Neural progenitor cell (in vitro differentiated cells): ENCODE results near the gene PCDHB13. TPM values are rescaled to one million over a fixed set of nuclear protein-coding genes. Genes with fewer than 3 reads are reported as not detected.
"Not testable (repeated sequence)": the region's sequence is repeated elsewhere in the genome, so short reads cannot be mapped to it uniquely, and the experiment has no call there.

ENCODE experiments used
- DNase-seq: peaks from one replicate; pipeline ENCODE4 v3.0.0-alpha.2; 2016; ENCODE audit warnings: low spot score
- H2AFZ ChIP-seq: fragments of 200-600 bp; sonication (generic); replicated peaks from 2 replicates; pipeline ENCODE4 v1.6.1; 2016; ENCODE audit warnings: antibody characterized with exemption
- H3F3A ChIP-seq: fragments of 200-600 bp; sonication (generic); 2 replicates; pipeline ENCODE4 v1.6.1; 2016; ENCODE audit warnings: antibody characterized with exemption, low read depth
- H3K27ac ChIP-seq: fragments of 200-600 bp; sonication (generic); 2 replicates; pipeline ENCODE4 v1.5.1; 2016; ENCODE audit warnings: mild to moderate bottlenecking
- H3K27me3 ChIP-seq: fragments of 200-600 bp; sonication (generic); 2 replicates; pipeline ENCODE4 v1.6.1; 2016; ENCODE audit warnings: mild to moderate bottlenecking, moderate library complexity
- H3K36me3 ChIP-seq: fragments of 200-600 bp; sonication (generic); 2 replicates; pipeline ENCODE4 v1.5.1; 2016
- H3K4me1 ChIP-seq: fragments of 200-600 bp; sonication (generic); 2 replicates; pipeline ENCODE4 v1.6.1; 2016; ENCODE audit warnings: mixed run types
- H3K4me2 ChIP-seq: fragments of 200-600 bp; sonication (generic); 2 replicates; pipeline ENCODE4 v1.6.1; 2016
- H3K4me3 ChIP-seq: fragments of 200-600 bp; sonication (generic); 2 replicates; pipeline ENCODE4 v1.5.1; 2016
- H3K79me2 ChIP-seq: fragments of 200-600 bp; sonication (generic); 2 replicates; pipeline ENCODE4 v1.6.1; 2016; ENCODE audit warnings: low read depth
- H3K9ac ChIP-seq: fragments of 200-600 bp; sonication (generic); 2 replicates; pipeline ENCODE4 v1.6.1; 2016
- H3K9me3 ChIP-seq: fragments of 200-600 bp; sonication (generic); 2 replicates; pipeline ENCODE4 v1.5.1; 2016; ENCODE audit warnings: low read depth
- H4K20me1 ChIP-seq: fragments of 200-600 bp; sonication (generic); 2 replicates; pipeline ENCODE4 v1.6.1; 2016; ENCODE audit warnings: low read depth
- H3K27ac Mint-ChIP-seq: 3 replicates; pipeline ENCODE4 v1.8.0; 2021; ENCODE audit warnings: mixed read lengths
- H3K27me3 Mint-ChIP-seq: 2 replicates; pipeline ENCODE4 v1.8.0; 2022; ENCODE audit warnings: low read depth, mild to moderate bottlenecking, inconsistent platforms, moderate library complexity, mixed read lengths; ENCODE audit not compliant: insufficient read depth
- H3K36me3 Mint-ChIP-seq: 3 replicates; pipeline ENCODE4 v1.8.0; 2021; ENCODE audit warnings: mixed read lengths
- H3K4me1 Mint-ChIP-seq: 3 replicates; pipeline ENCODE4 v1.8.0; 2021; ENCODE audit warnings: mixed read lengths
- H3K4me3 Mint-ChIP-seq: 3 replicates; pipeline ENCODE4 v1.8.0; 2021; ENCODE audit warnings: mild to moderate bottlenecking, moderate library complexity, mixed read lengths
- H3K9me3 Mint-ChIP-seq: 3 replicates; pipeline ENCODE4 v1.8.0; 2020; ENCODE audit warnings: mixed read lengths
- EZH2 ChIP-seq: fragments of 200-600 bp; sonication (generic); IDR thresholded peaks from 2 replicates; pipeline ENCODE4 v1.6.1; 2017; ENCODE audit warnings: antibody characterized with exemption, mild to moderate bottlenecking, moderate library complexity
- EZH2phosphoT487 ChIP-seq: fragments of 200-600 bp; sonication (generic); IDR thresholded peaks from 2 replicates; pipeline ENCODE4 v1.6.1; 2017; ENCODE audit warnings: antibody characterized with exemption
- total RNA-seq: library from RNA; depleted of rRNA; stranded (reverse); fragments of >200 nt; gene quantifications from 2 replicates; pipeline ENCODE4 v1.2.3, GENCODE V29; 2015; ENCODE audit warnings: low replicate concordance
- TF ChIP-seq, protein P1 (sequence below): fragments of 200-600 bp; sonication (generic); IDR thresholded peaks from 2 replicates; pipeline ENCODE4 v1.5.1; 2017; ENCODE audit warnings: antibody characterized with exemption, mild to moderate bottlenecking

PCDHB13 gene
- total RNA-seq, 1 donor from 2014 or later = 2.4 TPM

DNA sequence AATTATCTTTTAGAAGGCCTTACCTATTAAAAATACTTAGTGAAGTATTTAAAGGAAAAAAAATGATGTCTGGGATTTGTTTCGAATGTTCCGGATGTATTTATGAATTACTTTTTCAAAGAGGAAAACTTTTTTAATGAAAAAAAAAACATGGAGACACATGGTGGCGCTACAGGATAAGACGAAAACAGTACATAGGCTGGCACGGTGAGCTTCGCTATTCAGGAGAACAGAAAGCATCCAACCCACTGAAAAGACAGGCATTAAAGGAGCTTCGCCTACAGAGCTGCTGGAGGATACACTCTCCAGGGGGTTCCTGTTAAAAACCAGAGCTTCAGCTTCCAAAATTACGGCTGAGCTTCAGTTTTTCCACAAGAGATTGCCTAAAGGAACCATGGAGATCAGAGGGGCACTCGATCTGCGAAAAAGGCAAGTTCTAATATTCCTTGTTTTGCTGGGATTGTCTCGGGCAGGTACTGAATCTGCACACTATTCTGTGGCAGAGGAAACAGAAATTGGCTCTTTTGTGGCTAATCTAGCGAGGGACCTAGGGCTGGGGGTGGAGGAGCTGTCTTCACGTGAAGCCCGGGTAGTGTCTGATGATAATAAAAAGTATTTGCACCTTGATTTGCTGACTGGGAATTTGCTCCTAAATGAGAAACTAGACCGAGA is 9.5 kb downstream of the PCDHB13 start, which contains the start of gene PCDHB14:
Gene PCDHB14, plus strand, starts transcription at position 232 of the 672 bp plus-strand sequence. Its CDS starts 163 bp downstream, at position 395.
- no peak within 1 kb of the TSS for H3K27ac ChIP-seq

DNA sequence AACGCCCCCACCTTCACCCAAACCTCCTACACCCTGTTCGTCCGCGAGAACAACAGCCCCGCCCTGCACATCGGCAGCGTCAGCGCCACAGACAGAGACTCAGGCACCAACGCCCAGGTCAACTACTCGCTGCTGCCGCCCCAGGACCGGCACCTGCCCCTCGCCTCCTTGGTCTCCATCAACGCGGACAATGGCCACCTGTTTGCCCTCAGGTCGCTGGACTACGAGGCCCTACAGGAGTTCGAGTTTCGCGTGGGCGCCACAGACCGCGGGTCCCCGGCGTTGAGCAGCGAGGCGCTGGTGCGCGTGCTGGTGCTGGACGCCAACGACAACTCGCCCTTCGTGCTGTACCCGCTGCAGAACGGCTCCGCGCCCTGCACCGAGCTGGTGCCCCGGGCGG is 11.1 kb downstream of the PCDHB13 start:
- DNase-seq, H3K4me1 Mint-ChIP-seq, H3K4me2 ChIP-seq, H3K36me3 ChIP-seq, H3K27ac Mint-ChIP-seq, H3K79me2 ChIP-seq, H2AFZ ChIP-seq, H3K4me1 ChIP-seq, H3K27me3 ChIP-seq, H4K20me1 ChIP-seq, H3K27me3 Mint-ChIP-seq, H3K9me3 ChIP-seq, H3K27ac ChIP-seq, H3K9ac ChIP-seq, H3K4me3 ChIP-seq, H3K4me3 Mint-ChIP-seq, H3K36me3 Mint-ChIP-seq, H3F3A ChIP-seq: not testable (repeated sequence)
- H3K9me3 Mint-ChIP-seq = peaks cover 29% of the 10 kb centered on the region

More for the DNA sequence above, 9.5 kb downstream of the PCDHB13 start, which contains the start of gene PCDHB14:
- H3K36me3 ChIP-seq = peaks cover 6% of the 10 kb centered on the region
- peak within 1 kb of the TSS; percentile 67 for H3K4me2 ChIP-seq
- Mint-ChIP-seq H3K9me3 (peaks cover 28% of the 10 kb centered on the region), H3K4me1 (peaks cover 5% of the 10 kb centered on the region), H3K4me3 (peak within 1 kb of the TSS; percentile 78), H3K27ac (peak within 1 kb of the TSS; percentile 39), H3K36me3 (peaks cover 6% of the 10 kb centered on the region), H3K27me3 (peaks cover 2% of the 10 kb centered on the region)
- no peaks in the 10 kb centered on the region for H3K79me2 ChIP-seq
- no peaks in the 10 kb centered on the region for H3K4me1 ChIP-seq
- H3K9ac ChIP-seq = no peak within 1 kb of the TSS
- H3K27me3 ChIP-seq = no peaks in the 10 kb centered on the region
- H2AFZ ChIP-seq = peak within 1 kb of the TSS; percentile 77
- TF ChIP-seq EZH2phosphoT487 = no peak
- TF ChIP-seq, protein P1, sequence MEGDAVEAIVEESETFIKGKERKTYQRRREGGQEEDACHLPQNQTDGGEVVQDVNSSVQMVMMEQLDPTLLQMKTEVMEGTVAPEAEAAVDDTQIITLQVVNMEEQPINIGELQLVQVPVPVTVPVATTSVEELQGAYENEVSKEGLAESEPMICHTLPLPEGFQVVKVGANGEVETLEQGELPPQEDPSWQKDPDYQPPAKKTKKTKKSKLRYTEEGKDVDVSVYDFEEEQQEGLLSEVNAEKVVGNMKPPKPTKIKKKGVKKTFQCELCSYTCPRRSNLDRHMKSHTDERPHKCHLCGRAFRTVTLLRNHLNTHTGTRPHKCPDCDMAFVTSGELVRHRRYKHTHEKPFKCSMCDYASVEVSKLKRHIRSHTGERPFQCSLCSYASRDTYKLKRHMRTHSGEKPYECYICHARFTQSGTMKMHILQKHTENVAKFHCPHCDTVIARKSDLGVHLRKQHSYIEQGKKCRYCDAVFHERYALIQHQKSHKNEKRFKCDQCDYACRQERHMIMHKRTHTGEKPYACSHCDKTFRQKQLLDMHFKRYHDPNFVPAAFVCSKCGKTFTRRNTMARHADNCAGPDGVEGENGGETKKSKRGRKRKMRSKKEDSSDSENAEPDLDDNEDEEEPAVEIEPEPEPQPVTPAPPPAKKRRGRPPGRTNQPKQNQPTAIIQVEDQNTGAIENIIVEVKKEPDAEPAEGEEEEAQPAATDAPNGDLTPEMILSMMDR = peak; percentile 74
- no peaks in the 10 kb centered on the region for H4K20me1 ChIP-seq
- peak; percentile 85 for DNase-seq
- H3K9me3 ChIP-seq = no peaks in the 10 kb centered on the region
- H3K4me3 ChIP-seq = peak within 1 kb of the TSS; percentile 39
- no peaks in the 10 kb centered on the region for H3F3A ChIP-seq

DNA sequence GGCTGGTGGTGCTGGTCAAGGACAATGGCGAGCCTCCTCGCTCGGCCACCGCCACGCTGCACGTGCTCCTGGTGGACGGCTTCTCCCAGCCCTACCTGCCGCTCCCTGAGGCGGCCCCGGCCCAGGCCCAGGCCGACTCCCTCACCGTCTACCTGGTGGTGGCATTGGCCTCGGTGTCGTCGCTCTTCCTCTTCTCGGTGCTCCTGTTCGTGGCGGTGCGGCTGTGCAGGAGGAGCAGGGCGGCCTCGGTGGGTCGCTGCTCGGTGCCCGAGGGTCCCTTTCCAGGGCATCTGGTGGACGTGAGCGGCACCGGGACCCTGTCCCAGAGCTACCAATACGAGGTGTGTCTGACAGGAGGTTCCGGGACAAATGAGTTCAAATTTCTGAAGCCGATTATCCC is 11.7 kb downstream of the PCDHB13 start:
- not testable (repeated sequence) for H3K4me2 ChIP-seq, H3K4me1 ChIP-seq, H3K4me1 Mint-ChIP-seq, H3K79me2 ChIP-seq, H3K27me3 ChIP-seq, H3K27ac ChIP-seq, H3K4me3 ChIP-seq, H3K36me3 Mint-ChIP-seq, H3K9me3 ChIP-seq, H3K27me3 Mint-ChIP-seq, H3K36me3 ChIP-seq, DNase-seq, H3K27ac Mint-ChIP-seq, H2AFZ ChIP-seq, H4K20me1 ChIP-seq, H3K4me3 Mint-ChIP-seq, H3K9ac ChIP-seq, H3F3A ChIP-seq
- H3K9me3 Mint-ChIP-seq = peaks cover 29% of the 10 kb centered on the region

DNA sequence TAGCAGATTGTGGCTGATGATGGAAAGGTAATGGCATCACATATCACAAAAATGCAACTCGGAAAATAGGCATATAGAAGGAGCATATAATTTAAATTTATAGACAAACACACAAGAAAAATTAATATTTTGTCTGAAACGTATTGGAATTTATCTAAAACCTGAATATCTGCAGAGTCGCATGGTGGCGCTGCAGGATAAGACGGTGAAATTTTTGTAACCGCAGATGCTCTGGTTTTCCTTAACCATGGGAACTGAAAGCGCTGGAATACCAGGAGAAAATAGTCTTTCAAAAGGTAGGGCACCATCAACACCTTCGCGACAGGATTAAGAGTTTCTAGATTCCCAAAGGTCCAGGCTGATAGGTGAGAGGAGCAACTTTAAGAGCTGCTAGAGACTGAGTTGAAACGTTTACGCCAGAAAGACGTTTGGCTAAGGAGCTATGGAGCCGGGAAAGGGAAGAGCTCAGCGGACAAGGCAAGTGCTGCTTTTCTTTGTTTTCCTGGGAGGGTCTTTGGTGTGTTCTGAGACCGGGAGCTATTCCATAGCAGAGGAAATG is 20.5 kb downstream of the PCDHB13 start:
- Histone ChIP-seq H3K4me2 (no peak overlapping the region), H3F3A (no peaks in the 10 kb centered on the region), H3K9me3 (peaks cover 16% of the 10 kb centered on the region), H3K27me3 (no peaks in the 10 kb centered on the region), H3K79me2 (no peaks in the 10 kb centered on the region), H3K9ac (no peak overlapping the region), H3K4me1 (no peaks in the 10 kb centered on the region), H3K27ac (no peak overlapping the region), H2AFZ (no peak overlapping the region), H3K36me3 (no peaks in the 10 kb centered on the region), H3K4me3 (no peak overlapping the region), H4K20me1 (no peaks in the 10 kb centered on the region)
- Mint-ChIP-seq H3K4me1 (no peaks in the 10 kb centered on the region), H3K36me3 (peaks cover 5% of the 10 kb centered on the region), H3K27me3 (peaks cover 2% of the 10 kb centered on the region), H3K9me3 (peaks cover 51% of the 10 kb centered on the region), H3K27ac (no peak overlapping the region), H3K4me3 (no peak overlapping the region)
- no peak for DNase-seq
- TF ChIP-seq EZH2 (no peak), EZH2phosphoT487 (no peak)
- TF ChIP-seq, protein P1 = peak; percentile 11

DNA sequence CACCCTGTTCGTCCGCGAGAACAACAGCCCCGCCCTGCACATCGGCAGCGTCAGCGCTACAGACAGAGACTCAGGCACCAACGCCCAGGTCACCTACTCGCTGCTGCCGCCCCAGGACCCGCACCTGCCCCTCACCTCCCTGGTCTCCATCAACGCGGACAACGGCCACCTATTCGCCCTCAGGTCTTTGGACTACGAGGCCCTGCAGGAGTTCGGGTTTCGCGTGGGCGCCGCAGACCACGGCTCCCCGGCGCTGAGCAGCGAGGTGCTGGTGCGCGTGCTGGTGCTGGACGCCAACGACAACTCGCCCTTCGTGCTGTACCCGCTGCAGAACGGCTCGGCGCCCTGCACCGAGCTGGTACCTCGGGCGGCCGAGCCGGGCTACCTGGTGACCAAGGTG is 22.2 kb downstream of the PCDHB13 start:
- H3K4me1 Mint-ChIP-seq, H4K20me1 ChIP-seq, H3K27ac ChIP-seq, H3K27ac Mint-ChIP-seq, H3K4me1 ChIP-seq, H3K36me3 ChIP-seq, H3K36me3 Mint-ChIP-seq, H3K4me3 ChIP-seq, H3K4me2 ChIP-seq, H3K27me3 ChIP-seq, H3K4me3 Mint-ChIP-seq, H3K27me3 Mint-ChIP-seq, DNase-seq, H2AFZ ChIP-seq, H3K79me2 ChIP-seq, H3F3A ChIP-seq, H3K9ac ChIP-seq: not testable (repeated sequence)
- peaks cover 16% of the 10 kb centered on the region for H3K9me3 ChIP-seq
- H3K9me3 Mint-ChIP-seq = peaks cover 65% of the 10 kb centered on the region
